ENCODE data around the gene DNAJC4.

DNA sequence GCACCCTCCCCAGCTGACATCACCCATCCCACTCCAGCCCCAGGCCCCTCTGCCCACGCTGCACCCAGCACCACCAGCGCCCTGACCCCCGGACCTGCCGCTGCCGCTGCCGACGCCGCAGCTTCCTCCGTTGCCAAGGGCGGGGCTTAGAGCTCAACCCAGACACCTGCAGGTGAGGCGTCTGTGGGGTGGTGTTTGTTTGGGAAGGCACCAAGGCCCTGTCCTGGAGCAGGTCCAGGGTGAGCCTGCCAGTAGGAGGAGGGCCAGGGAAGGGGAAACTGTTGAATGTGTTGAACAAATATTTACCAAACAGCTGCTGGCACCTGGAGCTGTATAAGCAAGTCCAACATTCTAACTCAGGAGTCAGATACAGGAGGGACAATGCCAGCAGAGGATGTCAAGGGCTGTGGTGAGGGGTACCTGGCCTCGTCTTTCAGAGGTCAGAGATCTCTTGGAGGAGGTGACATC, 7.2 kb downstream of the DNAJC4 start:
- TF ChIP-seq, protein P1, sequence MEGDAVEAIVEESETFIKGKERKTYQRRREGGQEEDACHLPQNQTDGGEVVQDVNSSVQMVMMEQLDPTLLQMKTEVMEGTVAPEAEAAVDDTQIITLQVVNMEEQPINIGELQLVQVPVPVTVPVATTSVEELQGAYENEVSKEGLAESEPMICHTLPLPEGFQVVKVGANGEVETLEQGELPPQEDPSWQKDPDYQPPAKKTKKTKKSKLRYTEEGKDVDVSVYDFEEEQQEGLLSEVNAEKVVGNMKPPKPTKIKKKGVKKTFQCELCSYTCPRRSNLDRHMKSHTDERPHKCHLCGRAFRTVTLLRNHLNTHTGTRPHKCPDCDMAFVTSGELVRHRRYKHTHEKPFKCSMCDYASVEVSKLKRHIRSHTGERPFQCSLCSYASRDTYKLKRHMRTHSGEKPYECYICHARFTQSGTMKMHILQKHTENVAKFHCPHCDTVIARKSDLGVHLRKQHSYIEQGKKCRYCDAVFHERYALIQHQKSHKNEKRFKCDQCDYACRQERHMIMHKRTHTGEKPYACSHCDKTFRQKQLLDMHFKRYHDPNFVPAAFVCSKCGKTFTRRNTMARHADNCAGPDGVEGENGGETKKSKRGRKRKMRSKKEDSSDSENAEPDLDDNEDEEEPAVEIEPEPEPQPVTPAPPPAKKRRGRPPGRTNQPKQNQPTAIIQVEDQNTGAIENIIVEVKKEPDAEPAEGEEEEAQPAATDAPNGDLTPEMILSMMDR (IDR thresholded peaks at IDR 0.05; ENCODE audit: low read length) = no peak
- no peak for TF ChIP-seq EZH2 (optimal IDR thresholded peaks at IDR 0.05; ENCODE audit: low read depth, low read length)
